Stromal cell of bone marrow (primary cell): Measurements from ENCODE around the gene PRR36.

Experiments
- DNase-seq: peaks from one replicate; pipeline ENCODE4 v3.0.0-alpha.2; 2012; ENCODE audit warnings: low read depth

Gene PRR36

DNA sequence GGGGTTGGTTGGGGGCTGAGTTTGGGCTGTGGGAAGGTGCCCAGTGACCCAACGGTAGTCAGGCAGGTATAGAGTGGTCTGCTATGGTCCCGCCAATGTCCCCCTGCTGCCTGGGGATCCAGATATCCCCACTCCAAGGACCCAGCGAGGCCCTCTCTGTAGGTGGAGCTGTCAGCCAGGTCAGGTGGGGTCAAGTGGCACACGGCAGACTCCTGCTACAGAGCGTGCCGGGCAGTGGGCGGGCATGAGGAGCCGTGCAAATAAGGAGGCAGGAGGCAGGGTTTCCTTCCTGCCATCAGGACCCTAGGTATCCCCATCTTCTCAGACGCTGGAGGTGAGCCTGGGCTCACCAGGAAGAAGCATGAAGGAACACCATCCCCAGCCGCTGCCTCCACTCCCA lies 29.2 kb downstream of the PRR36 start:
- no peak for DNase-seq

DNA sequence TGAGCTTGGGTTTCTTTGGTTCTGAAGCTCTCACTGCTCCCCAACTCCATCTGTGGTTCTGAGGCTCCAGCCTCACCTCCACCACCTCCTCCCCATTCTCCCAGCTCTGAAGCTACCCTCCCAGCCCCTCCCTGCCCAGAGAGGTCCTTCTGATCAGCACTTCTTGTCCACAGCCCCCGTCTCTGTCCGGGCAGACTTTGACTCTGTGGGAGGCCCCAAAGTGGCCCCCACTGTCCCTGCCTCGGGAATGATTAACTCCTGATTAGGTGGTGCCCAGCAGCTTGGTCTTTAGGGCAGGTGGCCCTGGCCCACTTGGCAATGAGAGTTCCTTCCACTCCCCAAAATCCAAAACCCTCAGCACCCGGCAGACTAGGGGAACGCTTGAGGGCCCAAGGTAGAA lies 29.8 kb downstream of the PRR36 start:
- no peak for DNase-seq

DNA sequence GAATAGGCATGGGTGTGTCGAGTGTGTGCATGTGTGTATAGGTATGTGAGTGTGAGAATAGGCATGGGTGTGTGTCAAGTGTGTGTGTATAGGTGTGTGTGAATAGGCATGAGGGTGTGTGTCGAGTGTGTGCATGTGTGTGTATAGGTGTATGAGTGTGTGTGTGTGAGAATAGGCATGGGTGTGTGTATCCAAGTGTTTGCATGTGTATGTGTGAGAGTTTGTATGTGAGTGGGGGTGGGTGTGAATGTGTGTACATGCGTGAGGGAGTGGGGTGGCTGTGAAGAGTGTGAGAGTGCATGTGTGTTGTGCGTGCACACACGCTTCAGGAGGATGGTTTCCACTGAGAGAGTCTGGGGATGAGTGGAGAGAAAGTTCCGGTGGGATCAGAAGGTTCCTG lies 30.7 kb downstream of the PRR36 start:
- no peak for DNase-seq

DNA sequence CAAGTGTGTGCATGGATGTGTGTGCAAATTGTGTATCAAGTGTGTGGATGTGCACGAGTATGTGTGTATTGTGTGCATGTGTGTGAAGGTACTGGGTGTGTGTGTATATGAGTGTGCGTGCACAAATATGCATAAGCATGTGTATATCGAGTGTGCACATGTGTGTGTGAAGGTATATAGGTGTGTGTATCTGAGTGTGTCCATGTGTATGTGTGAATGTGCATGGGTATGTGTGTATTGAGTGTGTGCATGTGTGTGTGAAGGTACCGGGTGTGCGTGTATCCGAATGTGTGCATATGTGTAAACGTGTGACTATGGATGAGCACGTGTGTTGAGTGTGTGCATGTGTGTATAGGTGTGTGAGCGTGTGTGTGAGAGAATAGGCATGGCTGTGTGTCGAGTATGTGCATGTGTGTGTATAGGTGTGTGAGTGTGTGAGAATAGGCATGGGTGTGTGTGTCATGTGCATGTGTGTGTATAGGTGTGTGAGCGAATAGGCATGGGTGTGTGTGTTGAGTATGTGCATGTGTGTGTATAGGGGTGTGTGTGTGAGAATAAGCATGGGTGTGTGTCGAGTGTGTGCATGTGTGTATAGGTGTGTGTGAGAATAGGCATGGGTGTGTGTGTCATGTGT lies 31.4 kb downstream of the PRR36 start:
- DNase-seq: no peak

DNA sequence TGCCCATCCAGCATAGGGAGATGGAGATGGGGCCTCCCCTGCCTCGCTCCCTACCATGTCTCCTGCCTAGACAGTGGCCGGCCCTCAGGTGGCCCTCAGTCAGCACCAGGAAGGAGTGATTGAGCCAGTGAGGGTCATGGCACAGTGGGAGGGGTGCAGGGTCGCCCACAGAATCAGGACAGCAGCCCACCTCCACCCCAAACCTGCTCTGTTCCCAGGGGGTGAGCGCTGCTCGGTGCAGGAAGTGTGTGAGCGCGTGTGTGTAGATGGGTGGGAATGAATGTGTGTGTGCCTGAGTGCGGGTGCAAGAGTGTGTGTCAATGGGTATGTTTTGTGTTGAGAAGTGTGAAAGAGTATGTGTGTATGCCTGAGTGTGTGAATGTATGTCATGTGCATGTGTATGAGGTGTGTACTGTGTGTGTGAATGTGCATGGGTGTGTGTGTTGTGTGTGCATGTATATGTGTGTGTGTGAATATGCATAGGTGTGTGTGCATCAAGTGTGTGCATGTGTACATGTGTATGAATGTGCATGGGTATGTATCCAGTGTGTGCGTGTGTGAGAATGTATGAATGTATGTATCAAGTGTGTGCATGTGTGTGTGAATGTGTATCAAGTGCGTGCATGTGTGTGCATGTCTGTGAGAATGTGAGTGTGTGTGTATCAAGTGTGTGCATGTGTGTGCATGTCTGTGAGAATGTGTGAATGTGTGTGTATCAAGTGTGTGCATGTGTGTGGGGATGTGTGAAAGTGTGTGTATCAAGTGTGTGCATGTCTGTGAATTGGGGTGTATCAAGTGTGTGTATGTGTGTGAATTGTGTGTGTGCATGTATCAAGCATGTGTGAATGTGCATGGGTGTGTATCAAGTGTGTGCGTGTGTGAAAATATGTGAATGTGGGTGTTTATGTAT lies 32.2 kb downstream of the PRR36 start:
- DNase-seq: no peak

DNA sequence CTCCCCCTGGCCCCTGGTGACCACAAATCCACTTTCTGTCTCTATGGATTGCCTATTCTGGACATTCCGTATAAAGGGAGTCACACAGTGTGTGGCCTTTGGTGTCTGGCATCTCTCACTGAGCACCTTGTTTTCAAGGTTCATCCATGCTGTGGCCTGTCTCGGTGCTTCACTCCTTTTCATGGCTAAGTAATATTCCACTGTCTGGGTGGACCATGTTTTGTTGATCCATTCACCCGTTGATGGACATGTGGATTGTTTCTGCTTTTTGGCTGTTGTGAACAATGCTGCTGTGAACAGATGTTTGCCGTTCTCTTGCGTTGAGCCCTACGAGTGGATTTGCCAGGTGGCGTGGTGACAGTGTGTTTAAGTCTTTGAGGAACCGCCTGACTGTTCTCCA lies 33.6 kb downstream of the PRR36 start:
- no peak for DNase-seq

DNA sequence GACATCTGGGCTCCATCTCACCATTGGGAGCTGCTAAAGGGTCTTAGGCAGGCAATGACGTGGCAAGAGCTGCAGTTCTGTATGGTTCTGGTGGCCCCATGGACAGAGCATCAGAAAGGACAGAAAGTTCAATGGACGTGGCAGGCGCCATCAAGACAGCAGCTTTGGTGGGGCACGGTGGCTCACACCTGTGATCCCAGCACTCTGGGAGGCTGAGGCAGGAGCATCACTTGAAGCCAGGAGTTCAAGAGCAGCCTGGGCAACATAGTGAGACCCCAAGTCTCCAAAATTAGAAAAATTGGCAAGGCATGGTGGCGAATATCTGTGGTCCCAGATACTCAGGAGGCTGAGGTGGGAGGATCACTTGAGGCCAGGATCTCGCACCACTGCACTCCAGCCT lies 34.7 kb downstream of the PRR36 start:
- DNase-seq: no peak

DNA sequence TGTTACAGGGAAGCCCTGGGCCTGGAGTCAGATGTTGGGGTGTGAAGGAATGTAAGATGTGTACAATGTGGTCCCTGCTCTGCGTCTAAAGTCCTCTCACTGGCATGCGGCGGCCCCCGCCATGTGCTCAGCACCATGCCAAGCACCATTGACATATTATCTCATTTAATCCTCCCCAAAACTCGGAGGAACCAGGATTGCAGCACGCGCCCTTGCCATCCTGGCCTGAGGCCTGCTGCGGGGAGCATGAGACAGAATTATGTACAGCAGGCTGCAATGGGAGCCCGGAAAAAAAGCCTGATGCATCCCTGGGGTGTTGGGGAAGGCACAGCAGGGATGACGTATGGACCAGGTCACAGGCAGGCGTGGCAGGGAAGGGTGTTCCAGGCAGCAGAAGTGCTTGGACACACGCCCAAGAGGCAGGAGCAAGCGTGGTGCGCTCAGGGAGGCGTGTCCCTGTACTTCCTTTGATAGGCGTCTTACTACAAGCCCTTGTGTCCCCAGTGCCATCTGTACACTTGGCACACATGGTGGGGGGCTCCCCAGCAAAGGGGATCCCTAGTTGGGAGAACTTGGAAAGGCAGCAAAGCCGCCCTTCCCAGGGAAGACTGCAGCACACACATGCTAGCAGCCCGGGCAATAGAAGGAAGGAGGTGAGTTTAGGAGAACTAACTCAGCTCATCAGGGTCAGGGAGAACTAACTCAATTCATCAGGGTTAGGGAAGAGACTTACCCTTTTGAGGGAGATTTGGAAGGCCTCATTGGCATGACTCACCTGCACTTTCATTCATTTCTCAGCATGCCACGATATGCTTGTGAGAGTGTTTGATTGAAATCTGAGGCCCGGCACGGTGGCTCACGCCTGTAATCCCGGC lies 40.7 kb downstream of the PRR36 start:
- peak; percentile 29 for DNase-seq

DNA sequence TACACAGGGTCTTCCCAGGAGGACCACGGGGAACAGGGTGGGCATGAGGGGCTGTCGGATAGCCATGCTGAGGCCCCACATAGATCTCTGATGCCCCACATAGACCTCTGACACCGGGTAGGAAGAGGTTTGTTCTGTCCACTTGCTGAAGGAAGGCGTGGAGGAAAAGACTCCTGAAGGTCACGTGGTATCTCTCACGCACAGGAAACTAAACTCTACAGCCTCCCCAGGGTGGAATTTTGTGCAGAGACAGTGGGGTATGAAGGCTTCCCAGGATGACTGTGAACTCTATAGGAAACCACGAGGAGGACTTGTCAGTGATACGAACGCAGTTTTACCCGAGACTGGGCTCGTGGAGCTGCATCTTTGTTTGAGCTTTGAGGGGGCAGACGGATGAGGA lies 41.4 kb downstream of the PRR36 start:
- no peak for DNase-seq

DNA sequence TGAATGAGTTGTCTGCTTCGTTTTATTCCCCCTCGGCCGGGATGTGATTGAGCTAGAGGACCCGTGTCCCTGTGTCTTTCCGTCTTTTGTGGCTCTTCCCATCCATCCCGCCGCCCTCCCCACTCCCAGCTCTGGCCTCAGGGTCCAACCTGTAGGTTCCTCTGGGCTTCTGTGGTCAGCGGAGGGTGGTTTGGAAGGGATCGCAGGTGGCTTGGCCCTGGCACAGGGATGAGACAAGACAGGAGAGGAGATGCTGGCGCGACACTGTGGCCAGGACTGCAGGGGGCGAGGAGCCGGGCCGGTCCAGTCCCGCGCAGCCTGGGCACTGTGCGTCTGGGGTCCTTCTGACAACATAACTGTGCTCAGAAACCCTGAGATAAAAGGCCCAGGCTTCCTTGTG lies 42.2 kb downstream of the PRR36 start:
- no peak for DNase-seq

DNA sequence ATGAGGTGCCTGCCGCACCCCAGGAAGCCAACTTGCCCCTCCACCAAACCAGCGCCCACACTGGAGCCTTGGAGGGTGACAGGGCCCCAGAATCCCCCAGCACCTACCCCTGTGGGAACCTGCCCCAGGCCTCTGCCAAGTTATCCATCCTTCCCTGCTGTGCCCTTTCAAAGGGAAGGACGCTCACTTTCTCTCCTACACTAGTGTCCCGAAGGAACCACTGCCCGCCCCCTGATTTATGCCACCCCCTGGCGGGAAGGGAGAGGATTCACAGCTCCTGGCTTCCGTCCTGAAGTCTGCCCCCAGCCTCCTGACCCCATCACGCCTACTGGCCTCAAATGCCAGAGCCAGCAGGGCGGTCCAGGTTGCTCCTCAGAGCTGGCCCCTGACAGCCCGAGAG lies 42.7 kb downstream of the PRR36 start:
- DNase-seq: peak; percentile 18

DNA sequence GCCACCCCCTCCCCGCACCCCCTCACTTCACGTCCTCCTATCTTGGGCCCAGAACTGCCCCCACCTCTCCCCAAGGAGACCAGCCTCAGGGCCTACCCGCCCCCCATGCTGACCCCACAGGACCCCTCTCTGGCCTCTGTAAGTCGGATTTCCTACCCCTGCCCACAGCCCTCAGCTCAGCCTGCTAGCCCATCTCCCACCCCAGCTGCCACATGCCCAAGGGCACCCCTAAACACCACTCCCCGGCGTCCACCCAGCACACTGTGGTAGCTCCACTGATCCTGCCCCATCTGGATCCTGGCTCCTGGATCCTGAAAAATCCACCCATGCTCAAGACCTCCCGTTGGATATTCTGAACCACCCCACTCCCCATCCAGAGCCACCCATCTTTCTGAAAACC lies 43.4 kb downstream of the PRR36 start:
- DNase-seq: no peak

DNA sequence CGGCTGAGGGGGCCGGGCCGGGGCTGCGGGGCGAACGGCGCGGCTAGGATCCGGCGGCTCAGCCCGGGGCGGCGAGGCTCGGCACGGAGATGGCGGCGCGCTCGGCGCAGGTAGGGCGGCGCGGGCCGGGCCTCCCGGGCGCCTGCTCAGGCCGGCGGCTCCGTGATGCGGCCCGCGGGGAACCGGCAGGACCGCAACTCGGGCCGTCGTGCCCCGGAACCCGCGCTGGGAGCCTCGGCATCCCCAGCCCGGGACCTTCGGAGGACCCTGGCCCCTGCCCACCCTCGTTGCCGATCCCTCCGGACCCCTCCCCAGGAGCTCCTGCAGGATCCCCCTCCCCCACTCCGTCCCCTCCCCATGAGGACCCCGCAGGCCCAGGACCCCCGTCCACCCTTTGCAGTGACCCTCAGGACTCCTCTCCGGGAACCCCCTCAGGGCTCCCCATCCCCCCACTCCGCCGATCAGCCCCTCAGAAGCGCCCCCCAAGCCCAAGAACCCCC lies 43.9 kb downstream of the PRR36 start:
- no peak for DNase-seq

DNA sequence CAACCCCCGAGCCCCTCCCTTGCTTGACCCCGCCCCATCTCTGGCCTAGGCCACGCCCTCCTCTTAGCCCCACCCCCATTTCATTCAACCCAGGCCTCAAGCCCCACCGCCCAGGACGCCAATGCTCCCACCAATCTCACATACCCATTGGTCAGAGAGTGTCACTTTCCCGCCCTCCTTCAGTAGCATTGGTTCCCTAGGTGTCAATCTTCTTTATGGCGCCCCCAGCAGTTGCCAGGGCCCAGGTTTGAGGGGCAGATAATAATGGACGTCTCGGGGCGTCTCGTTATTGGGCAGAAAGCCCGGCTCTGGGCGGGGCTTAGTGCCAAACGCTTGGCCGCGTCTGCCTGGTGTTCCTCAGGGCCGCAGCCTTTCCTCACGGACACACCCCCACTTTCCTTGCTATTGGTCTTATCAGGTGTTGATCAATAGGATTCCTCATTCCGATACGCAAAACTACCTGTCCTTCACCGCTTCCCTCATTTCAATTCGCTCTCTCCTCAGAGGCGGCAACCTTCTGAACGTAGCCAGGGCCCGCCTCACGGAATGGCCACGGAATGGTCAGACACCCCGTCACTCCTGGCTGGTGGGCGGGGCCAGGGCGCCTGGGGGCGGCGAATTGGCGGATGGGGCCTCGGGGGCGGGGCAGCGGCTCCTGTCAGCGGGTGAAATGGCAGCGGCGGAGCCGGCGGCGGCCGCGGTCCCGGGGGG lies 44.5 kb downstream of the PRR36 start, which contains the start of gene EVI5L:
EVI5L (plus strand) TSS at position 658 of the 711 bp plus-strand sequence. CDS start 16,325 bp downstream, outside the sequence.
- peak; percentile 100 for DNase-seq

DNA sequence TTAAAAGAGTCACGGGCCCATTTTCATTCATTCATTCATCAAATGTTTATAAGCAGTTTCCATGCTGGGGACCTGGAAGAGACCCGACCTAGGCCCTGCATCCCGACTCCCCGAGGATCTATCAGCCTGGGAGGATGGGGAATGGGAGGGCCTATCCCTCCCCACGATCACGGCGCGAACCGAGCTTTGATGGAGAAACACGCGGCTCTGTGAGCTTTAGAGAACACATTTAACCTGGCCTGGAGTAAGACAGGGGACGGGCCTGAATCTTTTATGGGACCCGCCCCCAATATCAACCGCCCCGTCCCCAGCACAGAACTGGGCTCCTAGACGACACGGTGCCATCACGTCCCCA lies 45.0 kb downstream of the PRR36 start:
- DNase-seq: no peak

DNA sequence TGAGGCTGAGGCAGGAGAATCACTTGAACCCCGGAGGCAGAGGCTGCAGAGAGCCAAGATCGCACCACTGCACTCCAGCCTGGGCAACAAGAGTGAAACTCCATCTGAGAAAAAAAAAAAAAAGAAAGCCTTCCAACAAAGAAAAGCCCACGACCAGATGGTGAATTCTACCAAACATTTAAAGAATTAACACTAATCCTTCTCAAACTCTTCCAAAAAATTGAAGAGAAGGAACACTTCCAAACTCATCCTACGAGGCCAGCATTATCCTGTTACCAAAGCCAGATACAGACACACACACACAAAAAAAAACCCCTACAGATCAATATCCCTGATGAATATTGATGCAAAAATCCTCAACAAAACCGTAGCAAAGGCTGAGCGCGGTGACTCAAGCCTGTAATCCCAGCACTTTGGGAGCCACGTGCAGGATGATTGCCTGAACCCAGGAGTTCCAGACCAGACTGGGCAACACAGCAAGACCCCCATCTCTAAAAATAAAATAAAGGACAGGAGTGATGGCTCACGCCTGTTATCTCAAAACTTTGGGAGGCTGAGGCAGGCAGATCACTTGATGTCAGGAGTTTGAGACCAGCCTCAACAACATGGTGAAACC lies 50.4 kb downstream of the PRR36 start:
- no peak for DNase-seq

DNA sequence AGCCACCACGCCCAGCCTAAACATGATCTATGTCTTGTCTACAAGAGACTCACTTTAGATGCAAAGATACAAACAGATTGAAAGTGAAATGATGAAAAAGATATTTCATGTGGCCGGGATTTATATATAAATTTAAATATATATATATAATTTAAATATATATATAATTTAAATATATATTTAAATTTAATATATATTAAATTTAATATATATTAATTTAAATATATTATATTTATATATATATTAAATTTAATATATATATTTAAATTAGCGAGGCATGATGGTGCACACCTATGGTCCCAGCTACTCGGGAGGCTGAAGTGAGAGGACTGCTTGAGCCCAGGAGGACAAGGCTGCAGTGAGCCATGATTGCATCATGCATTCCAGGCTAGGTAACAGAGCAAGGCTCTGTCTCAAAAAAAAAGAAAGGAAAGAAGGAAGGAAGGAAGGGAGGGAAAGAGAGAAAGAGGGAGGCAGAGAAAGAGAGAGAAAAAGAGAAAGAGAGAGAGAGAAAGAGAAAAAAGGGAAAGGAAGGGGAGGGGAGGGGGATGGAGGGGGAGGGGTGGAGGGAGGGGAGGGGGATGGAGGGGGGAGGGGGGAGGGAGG lies 51.2 kb downstream of the PRR36 start:
- DNase-seq: no peak

DNA sequence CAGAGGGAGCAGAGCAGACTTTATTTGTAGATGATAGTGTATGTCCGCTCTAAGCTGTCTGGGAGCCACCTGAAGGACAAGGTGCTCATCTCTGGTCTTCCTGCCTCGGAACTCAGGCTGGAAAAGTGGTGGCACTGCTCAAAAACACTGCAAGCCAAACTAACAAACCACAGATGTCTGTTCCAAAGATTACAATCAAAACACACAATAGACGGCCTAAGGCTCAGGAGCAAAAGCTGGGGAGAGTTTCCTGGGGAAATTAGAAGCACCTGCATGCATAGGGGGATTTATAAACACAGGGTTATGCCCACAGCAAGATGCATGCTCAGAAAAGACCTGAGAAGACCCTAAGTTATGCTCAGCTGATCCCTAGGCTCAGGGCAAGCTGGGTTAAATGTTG lies 53.6 kb downstream of the PRR36 start:
- no peak for DNase-seq

DNA sequence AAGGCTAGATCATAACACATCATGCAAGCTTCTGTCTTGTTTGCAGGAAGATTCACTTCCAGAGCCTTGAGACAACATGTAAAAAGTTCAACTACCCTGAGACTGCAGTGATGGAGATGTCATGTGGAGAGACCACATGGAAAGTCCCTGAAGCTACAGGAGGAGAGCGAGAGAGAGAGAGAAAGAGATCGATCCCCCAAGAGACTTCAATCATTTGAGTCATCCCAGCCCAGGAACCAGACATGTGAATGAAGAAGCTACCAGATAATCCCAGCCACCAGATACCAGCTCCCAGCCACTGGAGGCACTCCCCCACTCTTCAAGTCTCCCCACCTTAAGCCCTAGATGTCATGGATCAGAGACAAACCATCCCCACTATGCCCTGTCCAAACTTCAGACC lies 54.9 kb downstream of the PRR36 start:
- DNase-seq: no peak

DNA sequence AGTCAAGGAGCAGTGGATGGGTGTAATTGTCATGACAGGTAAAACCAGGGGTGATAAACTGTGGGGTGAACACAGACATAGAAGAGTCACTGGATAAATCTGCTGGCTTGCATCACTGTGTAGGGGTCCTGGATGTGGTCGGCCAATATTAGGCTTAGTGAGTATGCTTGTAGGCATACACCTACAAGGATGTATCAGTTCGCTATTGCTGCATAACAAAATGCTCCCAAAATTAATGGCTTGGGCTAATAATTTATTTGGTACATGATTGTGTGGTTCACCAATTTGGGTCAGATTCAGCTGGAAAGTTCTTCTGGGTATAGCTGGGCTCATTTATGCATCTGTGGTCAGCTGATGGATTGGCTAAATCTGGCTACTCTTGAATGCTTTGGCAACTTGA lies 55.4 kb downstream of the PRR36 start:
- no peak for DNase-seq
